Bronchial epithelial cell (primary cell): ENCODE measurements around the gene OR8B8. TPM values are rescaled to one million over a fixed set of nuclear protein-coding genes. Genes with fewer than 3 reads are reported as not detected.

ENCODE experiments used
- DNase-seq: peaks from one replicate; pipeline ENCODE4 v3.0.0-alpha.2; 2010; ENCODE audit warnings: low read depth
- FAIRE-seq: peaks from 2 replicates; lab custom pipeline; 2011; peaks lifted over from hg19 to GRCh38; lab: Jason Lieb, UNC
- H3K27me3 ChIP-seq: 2 replicates; pipeline ENCODE4 v1.5.1; 2011; ENCODE audit warnings: low read length; ENCODE audit not compliant: control insufficient read depth, insufficient read depth
- H3K36me3 ChIP-seq: 2 replicates; pipeline ENCODE4 v1.5.1; 2011; ENCODE audit warnings: low read length; ENCODE audit not compliant: control insufficient read depth, insufficient read depth
- H3K4me3 ChIP-seq: 2 replicates; pipeline ENCODE4 v1.5.1; 2011; ENCODE audit warnings: mild to moderate bottlenecking, low read depth, low read length, control low read depth
- total RNA-seq: library from RNA; depleted of rRNA; stranded (reverse); fragments of >200 nt; gene quantifications from 2 replicates; pipeline ENCODE4 v1.2.1, GENCODE V29; 2014
- TF ChIP-seq, protein P1 (sequence below): IDR thresholded peaks from 2 replicates; pipeline ENCODE4 v1.5.1; 2011; ENCODE audit warnings: mild to moderate bottlenecking, moderate library complexity, low read length, control low read depth, inconsistent platforms; ENCODE audit not compliant: insufficient read depth, severe bottlenecking

OR8B8 gene, protein sequence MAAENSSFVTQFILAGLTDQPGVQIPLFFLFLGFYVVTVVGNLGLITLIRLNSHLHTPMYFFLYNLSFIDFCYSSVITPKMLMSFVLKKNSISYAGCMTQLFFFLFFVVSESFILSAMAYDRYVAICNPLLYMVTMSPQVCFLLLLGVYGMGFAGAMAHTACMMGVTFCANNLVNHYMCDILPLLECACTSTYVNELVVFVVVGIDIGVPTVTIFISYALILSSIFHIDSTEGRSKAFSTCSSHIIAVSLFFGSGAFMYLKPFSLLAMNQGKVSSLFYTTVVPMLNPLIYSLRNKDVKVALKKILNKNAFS
- total RNA-seq, result not detected in 2 replicates

DNA sequence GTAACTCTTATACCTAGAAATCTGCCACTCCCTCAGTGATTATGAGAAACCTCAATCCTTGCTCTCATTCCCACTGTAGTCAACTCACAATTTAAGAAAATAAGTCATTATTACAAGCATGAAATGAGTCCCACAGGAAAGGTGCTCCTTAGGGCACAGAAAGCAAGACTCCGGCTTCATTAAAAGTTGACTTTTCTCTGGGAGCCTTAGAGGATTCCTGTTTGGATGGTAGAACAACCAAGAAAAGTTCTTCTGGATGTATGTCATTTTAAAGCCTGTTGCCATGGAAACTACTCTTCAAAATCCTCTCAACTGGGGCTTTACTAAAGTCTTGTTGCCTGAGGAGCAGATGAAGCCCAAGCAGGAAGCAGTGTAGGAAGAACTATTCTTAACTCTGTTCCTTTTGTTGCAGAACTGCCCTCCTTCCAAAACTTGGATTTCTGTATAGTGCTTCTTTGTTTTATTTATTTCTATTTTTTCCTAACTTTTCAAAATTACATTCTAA lies at the start of gene OR8B8:
OR8B8 (minus strand) TSS at position 51 of the 505 bp plus-strand sequence. CDS start 4,611 bp downstream, outside the sequence.
- Histone ChIP-seq H3K4me3 (no peak within 1 kb of the TSS), H3K36me3 (no peaks in the 10 kb centered on the region), H3K27me3 (no peaks in the 10 kb centered on the region)
- no peak for DNase-seq
- FAIRE-seq, result no peak
- TF ChIP-seq, protein P1, sequence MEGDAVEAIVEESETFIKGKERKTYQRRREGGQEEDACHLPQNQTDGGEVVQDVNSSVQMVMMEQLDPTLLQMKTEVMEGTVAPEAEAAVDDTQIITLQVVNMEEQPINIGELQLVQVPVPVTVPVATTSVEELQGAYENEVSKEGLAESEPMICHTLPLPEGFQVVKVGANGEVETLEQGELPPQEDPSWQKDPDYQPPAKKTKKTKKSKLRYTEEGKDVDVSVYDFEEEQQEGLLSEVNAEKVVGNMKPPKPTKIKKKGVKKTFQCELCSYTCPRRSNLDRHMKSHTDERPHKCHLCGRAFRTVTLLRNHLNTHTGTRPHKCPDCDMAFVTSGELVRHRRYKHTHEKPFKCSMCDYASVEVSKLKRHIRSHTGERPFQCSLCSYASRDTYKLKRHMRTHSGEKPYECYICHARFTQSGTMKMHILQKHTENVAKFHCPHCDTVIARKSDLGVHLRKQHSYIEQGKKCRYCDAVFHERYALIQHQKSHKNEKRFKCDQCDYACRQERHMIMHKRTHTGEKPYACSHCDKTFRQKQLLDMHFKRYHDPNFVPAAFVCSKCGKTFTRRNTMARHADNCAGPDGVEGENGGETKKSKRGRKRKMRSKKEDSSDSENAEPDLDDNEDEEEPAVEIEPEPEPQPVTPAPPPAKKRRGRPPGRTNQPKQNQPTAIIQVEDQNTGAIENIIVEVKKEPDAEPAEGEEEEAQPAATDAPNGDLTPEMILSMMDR, result no peak

- TF ChIP-seq, protein P1, result no peak
- peak; percentile 2 for DNase-seq
- Histone ChIP-seq H3K27me3 (no peaks in the 10 kb centered on the region), H3K36me3 (no peaks in the 10 kb centered on the region), H3K4me3 (no peak overlapping the region)
- FAIRE-seq, result no peak
Observed at GRCh38 chr11:124493016-124493655, 47.6 kb upstream of the OR8B8 start.

- DNase-seq, result peak; percentile 4
Observed at GRCh38 chr11:124483422-124483821, 37.9 kb upstream of the OR8B8 start.

DNA sequence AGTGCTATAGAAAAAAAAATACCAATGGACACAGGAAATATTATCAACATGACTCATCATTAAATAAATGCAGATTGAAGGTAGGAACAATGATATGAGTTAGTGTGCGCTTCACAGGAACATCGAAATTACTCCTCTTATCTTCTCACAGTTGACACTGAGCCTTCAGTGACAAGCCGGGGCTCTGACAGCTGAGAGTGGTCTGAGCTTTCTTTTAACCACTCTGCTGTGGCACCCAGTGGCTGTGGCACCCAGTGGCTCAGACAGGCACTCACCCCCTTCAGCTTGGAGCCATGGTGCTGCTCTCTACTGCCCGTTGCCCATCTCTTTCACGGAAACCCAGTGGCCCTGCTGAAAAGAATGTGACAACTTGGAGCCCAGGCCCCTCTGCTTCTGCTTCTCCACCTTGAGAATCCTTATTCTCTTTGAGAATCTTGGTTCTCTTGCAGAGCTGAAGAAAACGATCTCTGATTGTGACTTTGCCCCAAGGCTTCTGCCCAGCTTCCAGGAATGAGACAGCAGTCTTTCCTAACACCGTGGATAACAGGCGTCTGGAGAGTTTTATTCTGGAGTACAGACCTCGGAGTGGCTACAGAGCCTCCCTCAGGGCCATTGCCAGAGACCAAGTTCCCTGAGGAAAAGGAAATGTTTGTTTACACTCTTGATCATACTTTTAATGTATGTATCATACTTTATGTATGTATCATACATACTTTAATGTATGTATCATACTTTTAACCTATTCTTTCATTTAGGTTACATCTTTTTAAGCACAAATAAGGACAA lies 37.1 kb upstream of the OR8B8 start:
- no peaks in the 10 kb centered on the region for H3K36me3 ChIP-seq
- TF ChIP-seq, protein P1, result no peak
- DNase-seq, result peak; percentile 83
- FAIRE-seq, result no peak
- H3K4me3 ChIP-seq, result no peak overlapping the region
- no peaks in the 10 kb centered on the region for H3K27me3 ChIP-seq

More at GRCh38 chr11:124483422-124483821, 37.9 kb upstream of the OR8B8 start:
- no peaks in the 10 kb centered on the region for H3K27me3 ChIP-seq
- H3K36me3 ChIP-seq, result no peaks in the 10 kb centered on the region
- FAIRE-seq, result no peak
- H3K4me3 ChIP-seq, result no peak overlapping the region
- TF ChIP-seq, protein P1, result no peak

DNA sequence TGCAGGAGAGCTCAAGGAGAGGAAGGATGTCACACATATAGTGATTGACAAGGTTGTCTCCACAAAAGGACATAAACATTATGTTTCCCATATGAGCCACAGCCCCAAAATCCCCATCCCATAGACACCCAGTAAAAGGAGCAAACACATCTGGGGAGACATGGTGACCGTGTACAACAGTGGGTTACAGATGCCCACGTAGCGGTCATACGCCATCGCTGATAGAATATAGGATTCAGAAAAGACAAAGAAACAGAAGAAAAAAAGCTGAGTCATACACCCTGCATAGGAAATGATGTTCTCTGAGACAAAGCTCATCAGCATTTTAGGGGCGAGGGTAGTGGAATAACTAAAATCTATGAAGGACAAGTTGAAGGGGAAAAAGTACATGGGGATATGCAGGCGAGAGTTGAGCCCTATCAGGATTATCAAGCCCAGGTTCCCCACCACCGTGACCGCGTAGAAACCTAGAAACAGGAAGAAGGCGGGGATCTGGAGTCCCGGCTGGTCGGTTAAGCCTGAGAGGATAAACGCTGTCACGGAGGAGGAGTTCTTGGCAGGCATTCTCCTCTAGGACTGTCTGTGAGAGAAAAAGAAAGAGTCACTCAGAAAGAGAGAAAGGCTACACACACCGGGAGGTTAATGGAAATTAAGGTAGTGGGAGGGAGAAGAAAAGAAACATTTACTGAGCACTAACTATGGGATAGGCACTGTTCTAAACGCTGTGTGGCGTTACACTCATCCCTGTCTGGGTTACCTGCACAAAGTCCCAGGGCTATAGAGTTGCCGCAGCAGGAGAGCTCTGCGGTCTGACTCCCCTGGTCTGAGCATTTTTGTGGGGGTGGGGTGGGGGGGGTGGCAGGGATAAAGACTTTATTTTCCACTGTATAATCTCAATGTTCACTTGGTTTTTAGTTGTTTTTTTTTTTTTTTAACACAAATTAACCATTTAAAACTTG lies 36.1 kb upstream of the OR8B8 start:
- FAIRE-seq (peak; percentile 81), DNase-seq (peak; percentile 47)
- Histone ChIP-seq H3K4me3 (peak overlapping the region; percentile 8), H3K27me3 (no peaks in the 10 kb centered on the region), H3K36me3 (no peaks in the 10 kb centered on the region)
- TF ChIP-seq, protein P1, result no peak
